Effector memory CD4-positive, alpha-beta T cell (primary cell): ENCODE results near the gene JCAD.
A peak's percentile ranks its signal among the peaks of the same experiment; 100 is the strongest.
"Not testable (repeated sequence)": the region's sequence is repeated elsewhere in the genome, so short reads cannot be mapped to it uniquely, and the experiment has no call there.

ENCODE experiments used
- DNase-seq, 3 donors: peaks; one replicate each; pipeline ENCODE4 v3.0.0-alpha.2; 2020
- H3K27ac ChIP-seq: 2 replicates; pipeline ENCODE4 v1.7.0; 2013; ENCODE audit warnings: mild to moderate bottlenecking, low read length, moderate library complexity; ENCODE audit not compliant: insufficient read depth, poor library complexity, severe bottlenecking
- H3K27me3 ChIP-seq: replicated peaks from 2 replicates; pipeline ENCODE4 v1.7.0; 2013; ENCODE audit warnings: mild to moderate bottlenecking, low read length; ENCODE audit not compliant: insufficient read depth, control insufficient read depth, poor library complexity, severe bottlenecking
- H3K36me3 ChIP-seq: 2 replicates; pipeline ENCODE4 v1.7.0; 2013; ENCODE audit warnings: mild to moderate bottlenecking, low read length, moderate library complexity; ENCODE audit not compliant: control insufficient read depth, insufficient read depth
- H3K4me1 ChIP-seq: 2 replicates; pipeline ENCODE4 v1.7.0; 2013; ENCODE audit warnings: low read length, mild to moderate bottlenecking; ENCODE audit not compliant: control insufficient read depth, insufficient read depth, poor library complexity, severe bottlenecking
- H3K4me3 ChIP-seq: 2 replicates; pipeline ENCODE4 v1.7.0; 2013; ENCODE audit warnings: low read length, low read depth, mild to moderate bottlenecking; ENCODE audit not compliant: insufficient read depth, poor library complexity, severe bottlenecking
- H3K9me3 ChIP-seq: 2 replicates; pipeline ENCODE4 v1.7.0; 2013; ENCODE audit warnings: mild to moderate bottlenecking, low read length, moderate library complexity; ENCODE audit not compliant: control insufficient read depth

The JCAD gene

DNA sequence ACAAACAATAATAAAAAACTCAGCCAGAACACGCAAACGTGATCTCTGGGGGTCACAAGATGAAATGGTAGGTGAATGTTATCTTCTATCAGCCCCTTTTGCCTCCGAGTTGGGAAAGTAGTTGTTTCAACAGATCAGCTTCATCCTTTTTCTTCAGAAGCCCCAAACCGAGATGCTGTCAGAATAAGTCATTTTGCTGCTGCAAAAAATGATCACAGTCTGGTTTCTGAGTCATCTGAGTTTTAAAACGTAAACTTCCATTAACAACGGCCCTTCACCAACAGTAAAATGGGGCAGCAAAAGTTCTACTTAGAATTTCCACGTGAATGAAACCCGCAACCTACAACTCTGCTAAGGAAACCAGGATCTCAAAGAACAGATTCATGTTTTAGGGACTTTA is 44.9 kb downstream of the JCAD start:
- H3K27me3 ChIP-seq: peaks cover 8% of the 10 kb centered on the region
- DNase-seq: no peak
- no peaks in the 10 kb centered on the region for H3K9me3 ChIP-seq
- no peaks in the 10 kb centered on the region for H3K36me3 ChIP-seq
- no peaks in the 10 kb centered on the region for H3K4me1 ChIP-seq
- H3K4me3 ChIP-seq: no peak overlapping the region
- H3K27ac ChIP-seq: no peak overlapping the region

DNA sequence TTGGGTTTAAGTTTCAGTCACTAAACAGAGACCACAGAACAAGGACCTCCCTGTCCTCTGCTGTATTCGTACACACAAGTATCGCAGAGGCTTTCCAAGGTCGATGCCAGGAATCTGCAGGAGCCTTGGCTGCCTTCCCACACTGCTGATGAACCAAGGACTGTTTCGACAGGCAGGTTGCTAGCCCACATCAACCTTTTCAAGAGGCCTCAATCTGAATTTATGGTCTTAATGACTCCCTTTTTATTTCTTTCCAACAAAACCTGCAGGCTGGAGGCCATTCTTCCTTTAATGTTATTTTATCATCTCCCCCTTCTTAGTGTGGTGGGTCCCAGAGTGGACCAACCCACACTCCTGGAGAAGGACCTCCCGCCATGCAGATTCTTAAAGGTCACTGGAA is 45.6 kb downstream of the JCAD start:
- H3K27me3 ChIP-seq: peaks cover 5% of the 10 kb centered on the region
- H3K36me3 ChIP-seq: no peaks in the 10 kb centered on the region
- H3K9me3 ChIP-seq: no peaks in the 10 kb centered on the region
- H3K27ac ChIP-seq: no peak overlapping the region
- H3K4me1 ChIP-seq: no peaks in the 10 kb centered on the region
- H3K4me3 ChIP-seq: no peak overlapping the region
- no peak for DNase-seq

DNA sequence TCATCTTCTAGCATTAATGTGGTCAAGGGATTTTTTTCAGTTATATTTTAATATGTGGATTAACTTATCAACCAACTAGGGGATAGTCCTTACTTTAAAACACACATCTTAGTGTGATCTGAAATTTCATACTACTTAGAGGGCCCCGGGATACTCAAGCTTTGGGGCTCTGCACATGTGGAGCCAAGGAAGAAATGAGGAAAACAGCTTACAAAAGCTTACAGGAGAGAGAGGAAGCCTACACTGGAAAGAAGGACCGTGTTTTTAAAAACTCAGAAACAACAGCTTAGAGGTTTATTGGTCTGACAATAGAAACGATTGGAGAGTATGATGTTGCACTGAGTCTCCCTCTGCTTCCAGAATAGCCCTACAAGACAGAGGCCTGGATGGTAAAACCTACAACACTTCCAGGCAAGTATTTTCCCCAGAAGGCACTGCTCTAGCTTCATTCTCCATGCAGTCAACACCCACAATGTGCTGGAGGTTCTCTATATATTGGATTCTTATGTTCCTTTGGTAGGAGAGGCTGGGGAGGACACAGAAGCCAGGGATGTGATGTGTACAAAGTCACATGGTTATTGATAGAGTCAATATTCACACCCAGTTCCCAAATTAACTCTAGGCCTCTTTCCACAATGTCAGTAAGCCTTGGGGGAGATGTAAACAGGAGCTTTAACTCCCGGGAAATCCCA is 47.3 kb downstream of the JCAD start:
- Histone ChIP-seq H3K36me3 (no peaks in the 10 kb centered on the region), H3K4me3 (no peak overlapping the region), H3K27ac (no peak overlapping the region), H3K4me1 (no peaks in the 10 kb centered on the region), H3K9me3 (no peaks in the 10 kb centered on the region), H3K27me3 (no peaks in the 10 kb centered on the region)
- DNase-seq: no peak

DNA sequence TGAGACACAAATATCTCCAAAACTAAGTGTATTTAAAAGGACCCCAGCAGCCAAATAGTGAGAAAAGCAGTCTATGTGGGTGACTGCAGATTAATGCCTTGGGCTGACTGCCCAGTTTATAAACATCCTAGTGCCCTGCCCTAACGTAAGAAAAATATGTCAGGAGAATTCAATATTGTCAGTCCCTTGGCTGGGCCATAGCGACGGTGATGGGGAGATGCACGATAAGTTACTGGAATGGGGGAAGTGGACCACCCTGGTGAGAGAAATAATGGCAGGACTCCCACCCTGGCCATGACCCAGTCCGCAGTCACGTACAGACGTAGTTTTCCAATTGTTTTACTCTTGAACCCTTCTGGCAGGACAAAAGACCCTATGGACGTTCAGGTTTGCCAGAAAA is 48.0 kb downstream of the JCAD start:
- DNase-seq: no peak
- no peaks in the 10 kb centered on the region for H3K9me3 ChIP-seq
- H3K4me1 ChIP-seq: no peaks in the 10 kb centered on the region
- H3K27me3 ChIP-seq: no peaks in the 10 kb centered on the region
- H3K27ac ChIP-seq: no peak overlapping the region
- no peaks in the 10 kb centered on the region for H3K36me3 ChIP-seq
- H3K4me3 ChIP-seq: no peak overlapping the region

- no peaks in the 10 kb centered on the region for H3K9me3 ChIP-seq
- H3K36me3 ChIP-seq: no peaks in the 10 kb centered on the region
- no peak for DNase-seq
- no peak overlapping the region for H3K4me3 ChIP-seq
- H3K27ac ChIP-seq: no peak overlapping the region
- H3K27me3 ChIP-seq: peaks cover 2% of the 10 kb centered on the region
- H3K4me1 ChIP-seq: no peaks in the 10 kb centered on the region
These were observed 52.0 kb downstream of the JCAD start for GRCh38 chr10:30007406-30007805.

DNA sequence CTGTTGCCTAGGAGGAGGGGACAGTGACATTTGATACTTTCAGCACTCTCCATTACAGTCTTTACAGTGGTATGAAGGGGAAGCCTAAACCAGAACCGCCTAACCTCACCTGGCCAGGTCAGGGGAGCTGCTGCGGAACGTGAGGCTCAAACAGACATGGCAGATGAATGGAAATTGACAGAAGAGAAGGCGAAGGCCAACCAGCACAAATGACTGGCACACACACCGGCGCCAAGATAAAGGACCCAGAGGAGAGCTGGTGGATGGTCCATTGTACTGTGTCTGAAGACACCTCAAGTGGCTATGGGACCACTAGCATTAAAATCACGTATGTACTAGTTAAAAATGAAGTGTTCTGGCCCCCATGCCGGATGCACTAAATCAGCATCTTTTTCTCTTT is 53.0 kb downstream of the JCAD start:
- no peaks in the 10 kb centered on the region for H3K36me3 ChIP-seq

DNA sequence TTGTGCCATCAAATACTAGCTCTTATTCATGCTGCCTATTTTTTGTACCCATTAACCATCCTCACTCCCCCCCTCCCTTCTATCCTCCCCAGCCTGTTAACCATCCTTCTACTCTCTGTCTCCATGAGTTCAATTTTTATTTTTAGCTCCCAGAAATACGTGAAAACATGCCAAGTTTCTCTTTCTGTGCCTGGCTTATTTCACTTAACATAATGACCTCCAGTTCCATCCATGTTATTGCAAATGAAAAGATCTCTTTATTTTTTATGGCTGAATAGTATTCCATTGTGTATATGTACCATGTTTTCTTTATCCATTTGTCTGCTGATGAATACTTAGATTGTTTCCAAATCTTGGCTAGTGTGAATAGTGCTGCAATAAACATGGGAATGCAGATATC is 54.3 kb downstream of the JCAD start:
- H3K4me1 ChIP-seq, H3K4me3 ChIP-seq, DNase-seq, H3K9me3 ChIP-seq, H3K27me3 ChIP-seq, H3K27ac ChIP-seq, H3K36me3 ChIP-seq: not testable (repeated sequence)

More for the DNA sequence above, 53.0 kb downstream of the JCAD start:
- no peak for DNase-seq
- Histone ChIP-seq H3K4me1 (no peaks in the 10 kb centered on the region), H3K27me3 (peaks cover 2% of the 10 kb centered on the region), H3K9me3 (no peaks in the 10 kb centered on the region), H3K27ac (no peak overlapping the region), H3K4me3 (no peak overlapping the region)

- DNase-seq: peak; percentile 8 to 16 (median 9)
- Histone ChIP-seq H3K4me1 (no peaks in the 10 kb centered on the region), H3K9me3 (no peaks in the 10 kb centered on the region), H3K36me3 (no peaks in the 10 kb centered on the region), H3K27ac (no peak overlapping the region), H3K4me3 (no peak overlapping the region), H3K27me3 (peaks cover 2% of the 10 kb centered on the region)
These were observed 56.7 kb downstream of the JCAD start for GRCh38 chr10:30002426-30003266.

GRCh38 chr10:30000802-30001571 is 58.4 kb downstream of the JCAD start:
- Histone ChIP-seq H3K4me1 (no peaks in the 10 kb centered on the region), H3K27ac (no peak overlapping the region), H3K9me3 (no peaks in the 10 kb centered on the region), H3K27me3 (peaks cover 2% of the 10 kb centered on the region), H3K36me3 (no peaks in the 10 kb centered on the region), H3K4me3 (no peak overlapping the region)
- DNase-seq: no peak
